Breast epithelium (tissue), 4 donors: ENCODE measurements around the gene NSUN2. TPM values are rescaled to one million over a fixed set of nuclear protein-coding genes. Genes with fewer than 3 reads are reported as not detected.

ENCODE experiments used
- DNase-seq, 2 donors: peaks; one replicate each; pipeline ENCODE4 v3.0.0-alpha.2; 2019; ENCODE audit warnings: low spot score in 2 of 2
- H3K27ac ChIP-seq, 2 donors: fragments of 200-600 bp; sonication (generic) in 1 of 2; one replicate each; pipeline ENCODE4 v1.5.1; 2016 to 2019; ENCODE audit warnings: mild to moderate bottlenecking in 1 of 2
- H3K27me3 ChIP-seq, 2 donors: fragments of 200-600 bp; sonication (generic) in 1 of 2; one replicate each; pipeline versions ENCODE4 v1.5.1 to v1.6.0; 2017 to 2019; ENCODE audit warnings: control low read depth in 1 of 2, mild to moderate bottlenecking in 1 of 2
- H3K36me3 ChIP-seq: fragments of 200-600 bp; one replicate; pipeline ENCODE4 v1.5.1; 2019
- H3K4me1 ChIP-seq, 2 donors: fragments of 200-600 bp; sonication (generic); one replicate each; pipeline ENCODE4 v1.5.1; 2016 to 2019; ENCODE audit warnings: control low read depth in 1 of 2
- H3K4me3 ChIP-seq, 3 donors: fragments of 200-600 bp; sonication (generic); 1 replicate in 2 of 3; 2 replicates in 1 of 3; pipeline ENCODE4 v1.5.1; 2016 to 2019; ENCODE audit warnings: mild to moderate bottlenecking in 3 of 3, moderate library complexity in 2 of 3
- H3K9me3 ChIP-seq, 2 donors: fragments of 200-600 bp; sonication (generic) in 1 of 2; one replicate each; pipeline ENCODE4 v1.5.1; 2016 to 2019; ENCODE audit warnings: control low read depth in 1 of 2
- POLR2A ChIP-seq: fragments of 450-650 bp; IDR thresholded peaks from one replicate; pipeline ENCODE4 v1.6.1; 2016; ENCODE audit warnings: antibody characterized with exemption, mild to moderate bottlenecking, moderate library complexity
- POLR2AphosphoS5 ChIP-seq, 3 donors: sonication (generic); formaldehyde crosslinking; IDR thresholded peaks; one replicate each; pipeline ENCODE4 v1.6.1; 2017; ENCODE audit warnings: antibody characterized with exemption in 3 of 3
- intact Hi-C: fragments of 100-400 bp; cut with DNase I; formaldehyde crosslinking; loops from one replicate; pipeline ENCODE4 v1.15.1; 2023; ENCODE audit warnings: low total_unique reads
- total RNA-seq, 3 donors: library from RNA; depleted of rRNA; stranded (reverse); fragments of >200 nt; gene quantifications; one replicate each; pipeline ENCODE4 v1.1.0, GENCODE V29; 2016
- TF ChIP-seq, protein P1 (sequence below), 3 donors: fragments of 450-650 bp; IDR thresholded peaks; one replicate each; pipeline ENCODE4 v1.5.1; 2016 to 2017; ENCODE audit warnings: antibody characterized with exemption in 3 of 3, mild to moderate bottlenecking in 3 of 3, moderate library complexity in 3 of 3

Gene NSUN2
- total RNA-seq, 3 donors from 2014 or later, result 36.8 to 58.7 (median 55.6) TPM

DNA sequence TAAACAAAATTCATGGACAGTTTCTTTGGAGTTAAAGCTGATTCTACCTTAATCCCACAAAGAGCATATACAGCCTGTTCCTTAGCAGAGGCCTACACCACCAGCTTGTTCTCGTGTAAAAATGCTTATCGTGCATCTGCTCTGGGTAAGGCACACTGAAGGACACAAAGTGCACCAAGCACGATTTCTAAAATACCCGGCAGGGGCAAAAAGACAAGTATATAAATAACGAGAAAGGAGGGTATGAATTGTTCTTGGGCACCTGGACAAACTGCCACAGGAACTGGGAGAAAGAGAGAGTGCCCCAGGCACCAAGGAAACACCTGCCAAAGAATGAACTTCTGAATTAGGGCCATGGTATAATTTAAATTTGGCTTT is 25.3 kb downstream of the NSUN2 start:
- DNase-seq, result no peak
- Histone ChIP-seq H3K36me3 (peaks cover 17% of the 10 kb centered on the region), H3K27ac (no peak overlapping the region), H3K4me3 (no peak overlapping the region), H3K4me1 (no peaks in the 10 kb centered on the region), H3K27me3 (no peaks in the 10 kb centered on the region), H3K9me3 (no peaks in the 10 kb centered on the region)
- intact Hi-C loops, result no loop called here
- TF ChIP-seq POLR2A (no peak), POLR2AphosphoS5 (IDR thresholded peaks at IDR 0.05) (no peak)
- TF ChIP-seq, protein P1, sequence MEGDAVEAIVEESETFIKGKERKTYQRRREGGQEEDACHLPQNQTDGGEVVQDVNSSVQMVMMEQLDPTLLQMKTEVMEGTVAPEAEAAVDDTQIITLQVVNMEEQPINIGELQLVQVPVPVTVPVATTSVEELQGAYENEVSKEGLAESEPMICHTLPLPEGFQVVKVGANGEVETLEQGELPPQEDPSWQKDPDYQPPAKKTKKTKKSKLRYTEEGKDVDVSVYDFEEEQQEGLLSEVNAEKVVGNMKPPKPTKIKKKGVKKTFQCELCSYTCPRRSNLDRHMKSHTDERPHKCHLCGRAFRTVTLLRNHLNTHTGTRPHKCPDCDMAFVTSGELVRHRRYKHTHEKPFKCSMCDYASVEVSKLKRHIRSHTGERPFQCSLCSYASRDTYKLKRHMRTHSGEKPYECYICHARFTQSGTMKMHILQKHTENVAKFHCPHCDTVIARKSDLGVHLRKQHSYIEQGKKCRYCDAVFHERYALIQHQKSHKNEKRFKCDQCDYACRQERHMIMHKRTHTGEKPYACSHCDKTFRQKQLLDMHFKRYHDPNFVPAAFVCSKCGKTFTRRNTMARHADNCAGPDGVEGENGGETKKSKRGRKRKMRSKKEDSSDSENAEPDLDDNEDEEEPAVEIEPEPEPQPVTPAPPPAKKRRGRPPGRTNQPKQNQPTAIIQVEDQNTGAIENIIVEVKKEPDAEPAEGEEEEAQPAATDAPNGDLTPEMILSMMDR (IDR thresholded peaks at IDR 0.05), result no peak

DNA sequence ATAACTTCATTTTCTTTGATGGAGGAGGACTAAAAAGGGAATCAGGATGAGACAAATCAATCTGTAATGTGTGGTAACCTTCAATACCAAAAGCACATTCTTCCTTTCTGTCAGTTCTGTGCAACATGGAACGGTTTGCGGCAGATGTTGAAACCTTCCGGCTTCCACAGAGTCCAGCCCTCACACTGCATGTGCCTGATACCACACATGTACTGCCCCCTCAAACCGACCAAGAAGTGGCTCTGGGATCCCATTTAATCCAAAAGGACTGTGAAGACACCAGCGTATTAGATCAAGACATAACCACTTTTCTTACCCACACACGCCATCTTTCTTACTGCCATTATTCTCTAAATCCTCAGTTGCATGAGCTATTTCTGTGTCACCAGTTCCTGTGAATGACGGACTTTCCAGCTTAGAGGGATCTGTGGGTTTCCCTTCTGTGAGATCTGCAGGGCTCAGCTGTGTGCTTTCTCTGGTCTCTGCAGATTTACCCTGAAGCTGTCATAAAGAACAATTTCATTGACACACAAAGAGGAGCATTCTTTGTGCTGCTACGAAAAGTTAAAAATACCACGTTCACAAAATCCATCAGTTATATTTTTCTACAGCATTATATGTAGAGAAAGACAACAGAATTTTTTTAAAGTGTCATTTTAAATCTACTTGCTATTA is 25.8 kb downstream of the NSUN2 start:
- Histone ChIP-seq H3K9me3 (no peaks in the 10 kb centered on the region), H3K27ac (no peak overlapping the region), H3K4me1 (no peaks in the 10 kb centered on the region), H3K27me3 (no peaks in the 10 kb centered on the region), H3K4me3 (no peak overlapping the region), H3K36me3 (peaks cover 17% of the 10 kb centered on the region)
- DNase-seq, result no peak
- TF ChIP-seq POLR2AphosphoS5 (IDR thresholded peaks at IDR 0.05) (no peak), POLR2A (no peak)
- intact Hi-C loops, result no loop called here

- H3K4me3 ChIP-seq, result no peak overlapping the region
- no peak for DNase-seq
- peaks cover 17% of the 10 kb centered on the region for H3K36me3 ChIP-seq
- H3K4me1 ChIP-seq, result no peaks in the 10 kb centered on the region
- H3K27me3 ChIP-seq, result no peaks in the 10 kb centered on the region
- no peaks in the 10 kb centered on the region for H3K9me3 ChIP-seq
- H3K27ac ChIP-seq, result no peak overlapping the region
- TF ChIP-seq, protein P1 (IDR thresholded peaks at IDR 0.05), result no peak
- TF ChIP-seq POLR2A, result no peak
- TF ChIP-seq POLR2AphosphoS5 (IDR thresholded peaks at IDR 0.05), result no peak
- intact Hi-C loops, result no loop called here
These were observed 27.9 kb downstream of the NSUN2 start for GRCh38 chr5:6604946-6605345.

DNA sequence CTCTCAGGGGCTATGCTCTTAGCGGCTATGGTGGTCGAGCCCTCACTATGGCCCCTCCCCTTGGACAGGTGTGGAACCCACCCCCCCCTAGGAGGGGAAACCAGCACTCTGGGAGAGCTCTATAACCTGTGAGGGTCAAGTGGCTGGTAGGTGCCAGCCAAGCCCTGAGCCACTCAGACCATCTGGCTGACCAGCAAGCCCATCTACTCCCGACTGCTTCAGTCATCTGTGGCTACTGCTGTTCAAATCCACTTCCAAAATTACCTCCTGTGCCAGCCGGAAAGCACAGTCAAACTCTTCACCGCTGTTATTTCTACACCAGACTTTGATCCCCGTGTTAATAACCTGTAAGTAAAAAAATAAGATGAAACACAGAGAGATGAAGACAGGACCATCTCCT is 28.5 kb downstream of the NSUN2 start:
- Histone ChIP-seq H3K27me3 (no peaks in the 10 kb centered on the region), H3K4me1 (no peaks in the 10 kb centered on the region), H3K9me3 (no peaks in the 10 kb centered on the region), H3K4me3 (no peak overlapping the region), H3K36me3 (peaks cover 17% of the 10 kb centered on the region), H3K27ac (no peak overlapping the region)
- intact Hi-C loops, result no loop called here
- DNase-seq, result no peak
- TF ChIP-seq POLR2AphosphoS5 (IDR thresholded peaks at IDR 0.05), result no peak

- Histone ChIP-seq H3K27me3 (no peaks in the 10 kb centered on the region), H3K36me3 (peaks cover 17% of the 10 kb centered on the region), H3K4me1 (no peaks in the 10 kb centered on the region), H3K27ac (no peak overlapping the region), H3K9me3 (no peaks in the 10 kb centered on the region), H3K4me3 (no peak overlapping the region)
- no peak for DNase-seq
- intact Hi-C loops, result no loop called here
- TF ChIP-seq POLR2A (no peak), POLR2AphosphoS5 (IDR thresholded peaks at IDR 0.05) (no peak)
- TF ChIP-seq, protein P1 (IDR thresholded peaks at IDR 0.05), result no peak
These were observed 29.2 kb downstream of the NSUN2 start for GRCh38 chr5:6603643-6604042.

GRCh38 chr5:6602441-6602840 is 30.4 kb downstream of the NSUN2 start:
- peaks cover 17% of the 10 kb centered on the region for H3K36me3 ChIP-seq
- H3K27ac ChIP-seq, result no peak overlapping the region
- no peak for TF ChIP-seq POLR2A
- TF ChIP-seq POLR2AphosphoS5 (IDR thresholded peaks at IDR 0.05), result no peak
- TF ChIP-seq, protein P1 (IDR thresholded peaks at IDR 0.05), result no peak

More at GRCh38 chr5:6602441-6602840, 30.4 kb downstream of the NSUN2 start:
- H3K27me3 ChIP-seq, result no peaks in the 10 kb centered on the region
- H3K4me1 ChIP-seq, result no peaks in the 10 kb centered on the region
- no peak overlapping the region for H3K4me3 ChIP-seq
- DNase-seq, result no peak
- no peaks in the 10 kb centered on the region for H3K9me3 ChIP-seq
- intact Hi-C loops, result no loop called here
